SW 1271 (cell line): ENCODE results near the gene RPUSD1.
A peak's percentile ranks its signal among the peaks of the same experiment; 100 is the strongest.
"Not testable (repeated sequence)": the region's sequence is repeated elsewhere in the genome, so short reads cannot be mapped to it uniquely, and the experiment has no call there.

ENCODE experiments used
- DNase-seq, 2 experiments: peaks; one replicate each; lab custom pipeline; 2025; lab: John Stamatoyannopoulos, UW

Gene RPUSD1

DNA sequence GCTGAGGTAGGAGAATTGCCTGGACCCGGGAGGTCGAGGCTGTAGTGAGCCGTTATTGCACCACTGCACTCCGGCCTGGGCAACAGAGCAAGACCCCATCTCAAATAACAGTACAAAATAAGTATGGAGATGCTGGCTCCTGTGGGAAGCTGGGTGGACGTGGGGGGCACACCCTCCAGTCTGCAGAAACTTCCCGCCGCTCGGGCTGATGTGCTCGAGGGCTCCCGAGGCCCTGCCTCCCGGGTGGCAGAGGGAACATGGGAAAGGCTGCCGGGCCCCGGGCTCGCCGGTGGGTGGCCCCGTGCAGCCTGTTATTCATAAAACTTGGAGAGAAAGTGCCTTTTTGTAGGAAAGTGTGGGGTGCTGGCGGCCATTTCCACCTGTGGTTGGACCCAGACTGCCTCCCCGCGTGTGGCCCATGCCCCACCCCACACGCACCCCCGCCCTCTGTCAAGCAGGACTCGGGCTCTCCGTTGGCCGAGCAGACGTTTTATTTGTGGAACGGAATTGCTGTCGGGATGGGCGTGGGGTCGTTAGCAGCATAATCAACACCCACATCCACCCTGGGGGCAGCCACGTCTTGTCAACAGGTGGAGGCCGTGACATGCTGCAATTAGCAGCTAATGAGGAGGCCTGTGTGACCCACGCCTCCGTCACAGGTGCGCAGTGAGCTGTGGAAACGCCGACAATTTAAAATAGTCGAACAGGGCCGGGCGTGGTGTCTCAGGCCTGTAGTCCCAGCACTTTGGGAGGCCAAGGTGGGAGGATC lies 40.0 kb downstream of the RPUSD1 start:
- no peak for DNase-seq

DNA sequence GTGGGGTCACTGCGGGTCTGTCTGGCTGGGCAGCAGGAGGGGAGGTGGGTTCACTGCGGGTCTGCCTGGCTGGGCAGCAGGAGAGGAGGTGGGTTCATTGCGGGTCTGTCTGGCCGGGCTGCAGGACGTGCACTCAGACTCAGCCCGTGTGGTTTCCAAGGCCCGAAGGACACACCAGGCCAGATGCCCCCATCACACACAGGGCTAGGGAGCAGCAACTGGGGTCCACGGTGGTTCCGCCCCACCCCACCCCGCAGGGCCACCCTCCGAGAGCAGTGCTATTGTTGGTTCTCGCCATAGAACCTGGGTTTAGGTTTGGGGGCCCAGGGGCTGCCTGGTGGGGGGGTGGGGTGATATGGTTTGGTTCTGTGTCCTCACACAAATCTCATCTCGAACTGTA lies 41.5 kb downstream of the RPUSD1 start:
- DNase-seq: no peak

DNA sequence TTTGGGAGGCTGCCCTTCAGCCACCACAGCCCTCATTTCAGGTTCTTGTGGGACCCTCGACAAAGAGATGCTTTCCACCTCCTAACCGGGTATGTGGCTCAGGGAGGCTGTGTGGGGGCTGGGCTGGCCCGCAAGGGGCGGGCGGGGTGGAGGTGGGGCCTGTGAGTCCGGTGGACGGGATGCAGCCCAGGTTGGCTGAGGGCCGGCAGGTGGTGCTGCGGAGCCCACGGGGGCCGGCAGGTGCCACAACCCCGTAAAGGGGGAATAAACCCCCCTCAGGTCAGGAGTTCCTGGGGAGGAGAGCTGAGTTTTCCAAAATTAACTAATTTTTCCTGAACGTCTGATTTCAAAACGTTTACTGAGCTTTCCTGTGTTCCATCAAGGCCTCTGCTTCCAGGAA lies 42.4 kb downstream of the RPUSD1 start:
- DNase-seq: no peak

DNA sequence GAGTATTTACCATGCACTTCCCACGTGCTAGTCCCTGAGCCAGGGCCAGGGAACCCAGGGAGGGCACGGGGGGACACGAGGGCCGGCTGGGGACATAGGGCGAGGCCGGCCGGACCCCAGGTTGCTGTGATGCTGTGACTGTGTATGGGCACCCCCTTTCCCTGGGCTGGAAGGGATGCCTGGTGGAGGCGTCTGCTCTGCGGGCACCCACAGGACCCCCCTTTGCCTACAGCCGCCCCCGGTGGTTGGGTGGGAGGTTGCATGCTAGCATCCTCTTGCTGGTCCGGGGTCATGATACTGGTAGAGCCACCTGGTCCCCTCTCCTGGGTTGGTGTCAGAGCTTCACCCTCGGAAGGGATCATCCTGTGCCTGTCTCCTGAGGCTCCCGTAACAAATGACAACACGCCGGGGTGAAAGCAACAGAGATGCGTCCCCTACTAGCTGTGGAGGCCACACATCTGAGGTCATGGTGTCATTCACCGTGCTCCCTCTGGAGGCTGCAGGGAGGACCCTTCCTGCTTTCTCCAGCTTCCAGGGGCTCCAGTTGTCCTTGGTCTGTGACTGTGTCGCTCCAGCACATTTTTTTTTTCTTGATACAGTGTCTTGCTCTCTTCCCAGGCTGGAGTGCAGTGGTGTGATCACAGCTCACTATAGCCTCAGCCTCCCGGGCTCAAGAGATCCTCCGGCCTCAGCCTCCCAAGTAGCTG lies 44.2 kb downstream of the RPUSD1 start:
- no peak for DNase-seq

DNA sequence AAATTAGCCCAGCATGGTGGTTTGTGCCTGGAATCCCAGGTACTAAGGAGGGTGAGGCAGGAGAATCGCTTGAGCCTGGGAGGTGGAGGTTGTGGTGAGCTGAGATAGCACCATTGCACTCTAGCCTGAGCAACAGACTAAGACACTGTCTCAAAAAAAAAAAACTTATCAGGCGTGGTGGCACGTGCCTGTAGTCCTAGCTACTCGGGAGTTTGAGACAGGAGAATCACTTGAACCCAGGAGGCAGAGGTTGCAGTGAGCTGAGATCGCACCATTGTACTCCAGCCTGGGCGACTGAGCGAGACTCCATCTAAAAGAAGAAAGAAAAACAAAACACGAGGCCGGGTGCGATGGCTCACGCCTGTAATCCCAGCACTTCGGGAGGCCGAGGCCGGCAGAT lies 45.3 kb downstream of the RPUSD1 start:
- not testable (repeated sequence) for DNase-seq

DNA sequence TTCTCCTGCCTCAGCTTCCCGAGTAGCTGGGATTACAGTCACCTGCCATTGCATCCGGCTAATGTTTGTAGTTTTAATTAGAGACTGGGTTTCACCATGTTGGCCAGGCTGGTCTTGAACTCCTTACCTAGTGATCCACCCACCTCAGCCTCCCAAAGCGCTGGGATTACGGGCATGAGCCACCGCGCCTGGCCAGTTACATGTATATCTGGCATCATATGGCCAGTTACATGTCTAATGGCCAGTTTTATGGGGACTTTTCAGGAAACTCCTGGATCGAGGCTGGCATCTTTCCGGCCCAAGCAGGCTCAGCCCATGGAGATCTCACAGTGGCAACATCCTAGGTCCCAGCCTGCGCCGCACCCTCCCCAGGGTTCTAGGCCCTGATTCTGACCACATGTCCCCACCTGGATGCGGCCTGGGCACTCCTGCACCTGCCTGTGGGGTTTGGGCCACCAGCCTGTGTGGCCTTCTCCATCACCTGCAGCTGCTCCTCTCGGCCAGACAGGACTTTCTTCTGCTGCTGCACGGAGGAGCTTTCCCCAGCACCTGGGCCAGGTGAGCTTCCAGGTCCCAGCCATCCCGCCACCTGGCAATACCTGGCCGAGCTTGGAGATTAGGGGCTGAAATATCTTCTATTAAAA lies 46.1 kb downstream of the RPUSD1 start:
- no peak for DNase-seq

DNA sequence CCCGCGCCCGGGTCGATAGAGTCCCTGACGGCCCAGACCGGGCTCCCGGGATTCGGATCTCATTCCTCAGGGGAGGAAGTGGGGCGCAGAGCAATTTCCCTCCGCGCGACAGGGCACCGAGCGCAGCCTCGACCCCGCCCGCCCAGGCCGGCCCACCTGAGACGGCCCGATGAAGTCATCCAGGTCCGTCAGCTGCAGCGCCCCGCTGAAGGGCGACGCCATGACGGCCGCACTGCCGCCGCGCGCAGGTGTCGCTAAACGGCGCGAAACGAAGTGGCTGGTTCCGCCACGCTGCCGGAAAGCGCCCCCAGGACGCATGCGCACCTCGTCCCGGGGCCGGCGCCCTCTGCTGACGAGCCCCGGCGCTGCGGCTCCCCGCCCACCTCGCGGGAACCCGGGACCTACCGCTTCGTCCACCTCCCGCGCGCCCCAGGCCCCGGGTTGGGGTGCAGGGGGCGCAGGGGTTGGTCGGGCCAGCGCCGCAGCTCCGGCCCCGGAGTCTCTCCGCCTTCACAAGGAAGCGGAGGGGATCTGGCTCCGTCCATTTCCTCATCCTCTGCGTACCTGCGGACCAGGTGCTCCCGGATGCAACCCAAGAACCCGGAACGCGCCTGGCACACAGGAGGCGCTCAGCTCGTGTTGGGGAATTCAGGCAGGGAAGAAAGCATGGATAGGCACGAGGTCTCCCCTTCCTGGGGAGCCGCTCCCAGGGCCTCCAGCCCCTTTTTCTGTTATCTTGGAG lies 47.2 kb downstream of the RPUSD1 start, which contains the start of gene CIAO3:
CIAO3 (minus strand) TSS at position 234 of the 742 bp plus-strand sequence; CDS start at position 222, 12 bp downstream.
- peak; percentile 37 to 55 for DNase-seq

DNA sequence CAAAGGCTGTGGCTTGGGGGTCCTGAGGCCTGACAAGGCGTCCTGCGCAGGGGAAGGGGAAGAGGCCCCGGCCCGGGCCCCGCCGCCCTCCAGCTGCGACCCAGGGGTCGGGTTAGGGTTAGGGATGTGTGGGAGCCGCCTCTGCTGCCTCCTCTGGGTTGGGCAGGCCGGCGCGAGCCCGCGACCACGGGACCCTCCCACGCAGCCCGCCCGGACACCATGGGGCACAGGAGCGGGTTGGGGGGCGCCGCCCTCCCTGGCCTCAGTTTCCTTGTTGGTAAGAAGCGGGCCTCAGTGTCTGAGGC lies 47.8 kb downstream of the RPUSD1 start:
- DNase-seq: no peak

DNA sequence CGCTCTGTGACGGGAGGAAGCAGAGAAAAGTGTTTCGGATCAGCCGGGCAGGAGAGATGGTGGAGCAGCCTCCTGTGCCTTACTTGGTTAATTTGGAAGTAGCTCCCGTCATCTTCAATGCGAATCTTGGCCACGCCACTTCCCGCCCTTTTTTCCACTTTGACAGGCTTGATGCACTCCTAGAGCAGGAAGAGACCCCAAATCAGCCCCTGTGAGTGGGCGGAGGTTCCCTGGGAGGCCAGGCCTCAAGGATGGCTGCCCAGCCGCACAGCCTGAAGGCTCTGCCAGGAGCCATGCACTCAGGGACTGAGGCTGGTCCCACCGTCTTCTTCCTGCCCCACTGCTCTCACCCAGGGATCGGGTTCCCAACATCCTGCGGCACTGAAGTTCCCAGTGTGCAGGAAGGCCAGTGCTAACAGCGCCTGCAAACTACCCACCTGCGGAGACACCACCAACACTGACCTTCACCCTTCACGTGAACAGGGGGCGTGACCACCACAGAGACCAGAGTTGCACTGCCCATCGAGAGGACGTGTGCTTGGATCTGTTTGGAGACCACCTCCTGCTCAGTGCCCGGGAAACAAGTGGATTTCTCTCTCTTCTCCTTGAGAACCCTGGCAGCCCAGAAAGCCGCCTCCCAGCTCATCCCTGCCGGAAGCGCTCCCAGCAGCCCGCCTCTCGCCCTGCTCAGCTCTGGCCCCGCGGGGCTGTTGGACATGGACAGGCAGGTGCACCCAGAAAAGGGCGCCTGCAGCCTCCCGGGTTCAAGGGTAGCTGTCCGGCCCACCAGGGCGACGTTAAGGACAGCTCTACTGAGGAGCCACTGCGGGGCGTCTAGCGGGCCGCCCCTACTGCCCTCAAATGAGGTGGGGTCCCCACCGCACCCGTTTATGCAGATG lies 48.4 kb downstream of the RPUSD1 start:
- DNase-seq: no peak

DNA sequence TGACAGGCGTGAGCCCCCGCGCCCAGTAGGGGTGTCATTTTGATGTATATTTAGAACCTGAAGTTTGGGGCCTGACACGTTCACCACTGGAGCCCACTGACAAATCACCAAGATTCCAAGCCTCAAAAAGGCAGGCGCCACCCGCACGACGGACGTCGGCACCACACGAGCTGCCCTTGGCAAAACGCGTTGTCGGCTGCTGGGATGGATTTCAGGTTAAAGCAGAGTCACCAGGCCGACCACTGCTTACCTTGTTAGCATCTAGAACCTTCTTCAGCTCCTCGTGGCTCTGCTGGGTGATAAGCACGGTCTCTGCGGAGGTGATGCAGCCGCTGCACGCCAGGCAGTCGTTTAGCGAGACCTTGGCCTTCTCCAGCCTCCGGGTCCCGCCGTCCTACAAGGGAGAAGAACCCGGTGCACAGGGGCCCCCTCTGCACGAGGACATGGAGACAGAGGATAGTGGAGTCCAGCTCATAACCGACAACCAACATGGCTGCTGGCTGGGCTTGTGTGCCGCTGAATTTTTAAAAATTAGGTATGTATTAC lies 51.2 kb downstream of the RPUSD1 start:
- DNase-seq: no peak

DNA sequence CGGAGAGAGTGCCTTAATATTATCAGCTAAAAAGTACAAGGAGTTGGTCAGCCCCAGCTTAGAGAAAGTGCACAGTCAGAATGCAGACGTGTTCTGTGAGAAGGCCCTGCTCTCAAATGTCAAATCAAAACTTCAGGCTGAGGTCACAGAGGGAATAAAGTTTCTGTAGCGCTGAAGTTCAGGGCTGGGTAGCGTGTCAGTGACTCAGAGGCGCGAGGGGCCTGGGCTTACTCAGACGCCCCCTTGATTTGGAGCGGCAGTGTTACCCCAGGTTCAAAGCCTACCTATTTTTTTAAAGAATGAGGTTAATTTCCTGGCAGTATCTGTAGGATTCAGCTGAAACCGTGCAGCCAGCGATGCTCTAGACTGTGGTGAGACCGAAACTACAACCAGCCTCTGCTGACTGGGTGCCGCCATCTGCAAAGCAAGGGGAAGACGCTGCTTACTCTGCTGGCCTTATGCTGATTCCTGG lies 52.2 kb downstream of the RPUSD1 start:
- DNase-seq: no peak

DNA sequence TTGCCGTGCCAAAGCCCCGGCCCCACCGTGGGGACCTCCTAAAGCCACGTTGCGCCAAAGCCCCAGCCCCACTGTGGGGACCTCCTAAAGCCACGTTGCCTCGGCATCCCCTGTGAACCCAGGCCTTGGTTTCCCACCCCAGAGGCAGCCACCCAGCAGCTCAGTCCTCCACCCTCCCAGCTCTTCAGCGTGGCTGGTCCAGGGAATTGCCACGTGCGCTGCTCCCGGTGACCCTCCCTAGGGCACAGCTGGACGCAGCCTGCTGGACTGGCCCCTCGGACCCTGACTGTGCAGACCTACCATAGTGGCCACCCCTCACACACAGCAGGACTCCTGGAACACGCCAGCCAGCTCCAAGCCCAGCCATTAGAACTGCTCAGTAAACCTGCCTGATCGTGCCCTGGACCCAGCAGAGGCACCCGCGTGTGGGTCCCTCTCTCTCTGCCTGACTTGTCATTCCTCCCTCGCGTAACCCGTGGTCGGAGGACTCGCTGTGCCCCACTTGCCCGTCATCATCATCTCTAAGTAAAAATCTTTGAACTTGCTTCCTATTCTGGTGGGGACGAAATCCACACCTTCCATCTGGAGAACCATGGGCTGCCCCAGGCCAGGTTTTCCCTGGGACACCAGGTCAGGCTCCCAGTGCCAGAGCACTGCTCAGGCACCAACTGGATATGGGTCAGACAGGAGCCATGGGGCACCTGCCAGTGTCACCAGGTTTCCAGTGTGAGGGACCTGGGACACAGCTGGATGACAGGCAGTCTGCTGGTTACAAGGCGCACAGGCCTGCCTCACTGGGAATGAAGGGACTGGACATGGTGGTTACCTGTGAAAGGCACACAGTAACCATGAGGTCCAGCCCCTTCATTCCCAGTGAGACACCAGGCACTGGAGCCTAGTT lies 53.0 kb downstream of the RPUSD1 start:
- DNase-seq: no peak
